Measurements from ENCODE around the gene CES1.
"Not testable (repeated sequence)": the region's sequence is repeated elsewhere in the genome, so short reads cannot be mapped to it uniquely, and the experiment has no call there.

Gene CES1

DNA sequence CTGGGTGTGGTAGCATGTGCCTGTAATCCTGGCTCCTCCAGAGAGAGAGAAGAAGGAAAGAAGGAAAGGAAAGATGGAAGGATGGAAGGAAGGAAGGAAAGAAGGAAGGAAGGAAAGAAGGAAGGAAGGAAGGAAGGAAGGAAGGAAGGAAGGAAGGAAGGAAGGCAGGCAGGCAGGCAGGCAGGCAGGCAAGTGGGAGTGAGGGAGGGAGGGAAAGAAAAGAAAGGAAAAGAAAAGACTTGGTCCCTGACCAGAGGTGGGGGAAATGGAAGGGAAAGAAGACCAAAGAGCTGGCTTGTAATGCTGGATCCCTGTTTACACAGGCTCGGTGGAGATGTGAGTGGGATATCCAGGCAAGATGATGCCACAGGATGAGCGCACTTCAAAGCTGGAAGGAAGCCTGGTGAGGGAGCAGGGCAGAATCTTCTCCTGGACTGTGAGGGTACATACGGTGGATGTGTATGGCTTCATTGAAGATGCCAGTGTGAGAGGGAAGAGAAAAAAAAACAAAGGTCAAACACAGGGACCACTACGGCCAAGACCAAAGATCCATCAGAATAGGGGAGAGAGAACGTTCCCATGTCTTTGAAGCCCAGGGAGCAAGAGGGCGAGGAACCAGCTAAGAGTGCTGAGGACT is 2.1 kb downstream of the CES1 start:
- DNase-seq: no peak

- DNase-seq: not testable (repeated sequence)
Measured at GRCh38 chr16:55829232-55829631, 3.7 kb downstream of the CES1 start.

DNA sequence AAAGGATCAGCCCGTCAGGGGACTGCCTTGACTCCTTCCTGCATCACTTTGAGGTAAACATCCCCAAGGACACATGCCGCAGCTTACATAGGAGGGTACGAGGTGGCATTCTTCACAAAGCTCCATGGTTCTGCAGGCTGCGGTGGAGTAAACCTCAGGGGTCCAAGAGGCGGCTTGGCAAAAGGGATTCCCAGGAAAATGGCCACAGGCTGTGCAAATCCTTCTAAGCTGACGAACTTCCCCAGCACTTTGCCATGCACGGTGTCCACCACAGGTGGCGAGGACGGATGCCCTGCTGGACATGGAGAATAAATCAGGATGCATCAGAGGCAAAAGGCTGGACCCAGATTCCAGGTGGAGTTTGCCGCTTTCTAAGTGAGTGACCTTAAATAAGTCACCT is 4.2 kb downstream of the CES1 start:
- DNase-seq: no peak

DNA sequence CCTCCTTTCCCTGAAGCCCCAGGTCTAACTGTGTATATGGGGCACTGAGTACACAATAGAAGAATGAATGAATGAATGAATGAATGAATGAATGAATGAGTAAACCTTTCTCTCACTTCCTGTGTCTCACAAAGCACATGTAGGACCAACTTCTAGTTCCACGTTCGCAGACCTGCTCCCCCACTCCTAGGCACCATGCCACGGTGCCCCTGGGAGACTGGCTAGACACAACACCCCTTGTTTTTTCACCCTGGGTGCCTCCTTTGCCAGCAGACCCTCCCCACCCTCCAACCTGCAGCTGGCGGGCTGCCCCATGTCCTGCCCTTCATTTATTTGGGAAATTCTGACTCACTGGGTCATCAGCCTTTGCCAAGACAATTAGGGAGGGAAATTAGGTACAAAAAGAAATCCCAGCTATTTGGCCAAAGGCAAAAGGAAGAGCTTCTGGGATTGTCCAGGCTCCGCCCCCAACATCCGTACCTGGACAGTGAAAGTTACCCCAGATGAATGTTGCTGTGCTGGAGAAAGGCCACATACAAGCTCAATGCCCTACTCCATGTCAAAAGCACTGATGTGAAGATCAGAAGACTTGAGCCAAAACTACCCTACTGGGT is 7.7 kb downstream of the CES1 start:
- no peak for DNase-seq

GRCh38 chr16:55824473-55825000 is 8.4 kb downstream of the CES1 start:
- DNase-seq: no peak

- DNase-seq: no peak
Measured at GRCh38 chr16:55822280-55822810, 10.6 kb downstream of the CES1 start.

DNA sequence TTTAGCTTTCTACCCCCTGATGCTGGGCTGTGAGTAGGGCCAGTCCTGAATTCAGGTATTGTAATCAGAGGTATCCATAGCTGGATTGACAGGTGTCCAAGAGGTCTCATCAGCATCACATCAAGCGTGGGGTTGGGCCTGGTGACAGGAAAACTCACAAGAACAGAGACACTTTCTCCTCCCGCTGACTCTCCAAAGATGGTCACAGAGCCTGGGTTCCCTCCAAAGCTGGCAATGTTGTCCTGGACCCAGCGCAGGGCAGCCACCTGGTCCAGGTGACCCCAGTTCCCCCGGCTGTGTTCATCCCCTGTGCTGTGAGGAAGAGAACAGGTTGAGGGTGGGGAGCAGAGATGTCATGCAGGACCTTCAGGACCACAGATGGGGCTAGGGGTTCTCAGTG is 11.7 kb downstream of the CES1 start:
- DNase-seq: no peak

GRCh38 chr16:55820615-55821014 is 12.3 kb downstream of the CES1 start:
- DNase-seq: no peak

- no peak for DNase-seq
Measured at GRCh38 chr16:55817236-55817912, 15.5 kb downstream of the CES1 start.

- DNase-seq: not testable (repeated sequence)
Measured at GRCh38 chr16:55816222-55816621, 16.7 kb downstream of the CES1 start.

DNA sequence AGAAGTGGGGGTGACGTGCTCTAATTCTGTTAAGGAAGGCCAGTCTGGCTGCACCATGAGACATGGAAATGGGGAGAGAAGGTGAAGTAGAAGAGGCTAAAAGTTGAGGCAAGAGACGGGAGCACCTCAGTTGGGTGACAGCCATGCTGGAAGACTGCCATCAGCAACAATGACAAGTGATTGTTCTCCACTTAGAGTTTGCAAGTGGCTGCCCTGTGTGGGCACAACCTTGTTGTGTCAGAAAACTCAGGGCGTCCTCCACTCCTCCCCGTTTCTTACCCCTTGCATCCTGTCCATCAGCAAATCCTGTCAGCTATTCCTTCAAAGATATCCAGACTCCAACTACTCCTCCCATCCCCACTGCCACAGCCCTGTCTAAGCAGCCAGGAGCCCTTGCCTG is 17.6 kb downstream of the CES1 start:
- no peak for DNase-seq

- not testable (repeated sequence) for DNase-seq
Measured at GRCh38 chr16:55814174-55814573, 18.7 kb downstream of the CES1 start.

- not testable (repeated sequence) for DNase-seq
Measured at GRCh38 chr16:55813730-55814129, 19.2 kb downstream of the CES1 start.

DNA sequence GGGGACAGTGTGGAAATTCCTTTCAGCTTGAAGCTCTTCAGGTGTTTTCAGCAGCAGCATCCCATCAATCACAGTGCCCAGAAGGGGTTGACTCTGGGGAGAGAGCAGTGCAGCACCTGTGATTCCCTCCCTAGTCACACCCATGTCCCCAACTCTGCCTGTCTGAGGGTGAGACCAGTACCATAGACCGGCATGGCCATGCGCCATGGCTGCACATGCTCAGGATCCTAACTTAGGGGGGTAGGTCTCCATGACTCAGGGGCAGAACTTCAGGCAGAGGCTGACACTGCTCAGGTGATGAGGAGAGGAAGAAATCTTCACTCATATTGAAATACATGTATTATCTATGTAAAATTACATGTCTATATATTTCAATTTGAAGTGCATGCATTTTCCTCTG is 19.9 kb downstream of the CES1 start:
- DNase-seq: no peak

DNA sequence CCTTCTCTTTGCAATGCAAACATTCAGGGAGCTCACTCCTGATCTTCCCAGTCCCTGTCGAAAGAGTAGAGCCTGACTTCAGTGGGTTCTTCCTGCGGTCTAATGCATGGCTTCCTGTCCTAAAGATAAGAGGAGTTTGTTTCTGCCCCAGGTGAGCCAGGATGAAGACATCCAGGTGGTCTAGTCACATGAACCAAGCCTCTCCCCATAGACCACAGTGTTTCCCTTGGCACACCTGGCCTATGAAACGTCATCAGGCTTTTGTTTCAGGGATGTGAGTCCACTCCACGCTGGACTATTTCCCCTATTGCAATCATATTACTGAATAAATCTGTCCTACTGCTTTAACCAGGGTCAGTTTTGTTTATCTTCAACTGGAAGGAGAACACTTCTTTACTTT is 21.1 kb downstream of the CES1 start:
- DNase-seq: no peak

- no peak for DNase-seq
Measured at GRCh38 chr16:55810451-55810961, 22.4 kb downstream of the CES1 start.

DNA sequence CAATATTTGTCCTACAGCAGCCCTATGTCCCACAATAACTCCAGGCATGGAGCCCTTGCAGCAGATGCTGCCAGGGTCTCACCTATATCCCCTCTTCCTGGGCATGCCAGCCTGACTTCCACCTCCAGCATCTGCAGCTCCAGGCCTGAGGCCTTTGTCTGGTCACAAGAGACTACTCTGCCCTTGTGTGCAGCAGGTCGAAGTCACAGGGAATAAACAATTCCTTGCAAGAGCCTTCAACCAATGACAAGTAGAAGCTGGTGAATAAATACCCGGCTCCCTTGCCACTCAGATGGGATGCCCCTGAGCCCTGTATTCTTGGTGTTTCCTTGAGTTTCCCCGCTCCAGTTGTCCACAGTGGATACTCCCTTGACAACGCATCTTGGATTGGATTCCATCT is 23.0 kb downstream of the CES1 start:
- DNase-seq: no peak

GRCh38 chr16:55809386-55809785 is 23.5 kb downstream of the CES1 start:
- DNase-seq: no peak

GRCh38 chr16:55808286-55808685 is 24.6 kb downstream of the CES1 start:
- DNase-seq: not testable (repeated sequence)

GRCh38 chr16:55805104-55805503 is 27.8 kb downstream of the CES1 start:
- not testable (repeated sequence) for DNase-seq

- not testable (repeated sequence) for DNase-seq
Measured at GRCh38 chr16:55803681-55804080, 29.2 kb downstream of the CES1 start.

DNA sequence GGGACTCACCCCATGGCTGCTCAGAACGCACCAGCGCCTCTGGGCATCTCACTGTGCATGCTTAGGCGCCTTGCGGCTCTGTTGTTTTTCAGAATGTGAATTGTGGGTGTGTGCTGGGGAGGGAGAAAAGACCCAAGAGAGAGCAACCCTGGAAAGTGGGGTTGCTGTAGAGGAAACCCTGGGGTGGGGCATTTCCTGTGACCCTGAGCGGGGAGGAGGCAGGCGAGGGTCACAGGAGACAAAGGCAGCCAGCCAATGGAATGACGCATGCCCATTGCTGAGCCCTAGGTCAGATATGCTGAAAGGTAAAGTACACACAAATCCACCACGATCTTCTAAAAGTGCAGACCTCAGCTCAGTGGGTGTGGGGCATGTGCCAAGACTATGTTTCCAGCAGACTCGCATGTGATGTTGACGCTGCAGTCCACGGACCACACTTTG is 39.9 kb downstream of the CES1 start:
- not testable (repeated sequence) for DNase-seq

DNA sequence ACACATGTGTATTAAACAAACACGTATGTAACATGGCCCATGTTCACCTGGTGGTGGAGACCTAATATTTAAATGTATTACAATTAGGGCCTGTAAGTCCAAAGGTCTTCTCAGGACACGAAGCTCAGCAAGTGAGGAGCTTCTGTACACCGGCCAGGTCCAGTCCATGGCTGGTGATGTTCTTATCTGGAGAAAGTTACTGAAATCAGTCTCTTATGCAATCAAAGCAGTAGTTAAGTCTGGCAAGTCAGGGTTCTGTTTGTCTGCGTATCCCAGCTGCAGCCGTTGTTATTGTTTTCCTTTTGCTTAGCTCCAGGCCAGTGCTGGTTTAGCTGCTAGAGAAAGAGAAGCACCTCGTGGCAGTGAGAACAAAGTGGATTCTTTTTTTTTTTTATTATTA is 41.4 kb downstream of the CES1 start:
- not testable (repeated sequence) for DNase-seq

DNA sequence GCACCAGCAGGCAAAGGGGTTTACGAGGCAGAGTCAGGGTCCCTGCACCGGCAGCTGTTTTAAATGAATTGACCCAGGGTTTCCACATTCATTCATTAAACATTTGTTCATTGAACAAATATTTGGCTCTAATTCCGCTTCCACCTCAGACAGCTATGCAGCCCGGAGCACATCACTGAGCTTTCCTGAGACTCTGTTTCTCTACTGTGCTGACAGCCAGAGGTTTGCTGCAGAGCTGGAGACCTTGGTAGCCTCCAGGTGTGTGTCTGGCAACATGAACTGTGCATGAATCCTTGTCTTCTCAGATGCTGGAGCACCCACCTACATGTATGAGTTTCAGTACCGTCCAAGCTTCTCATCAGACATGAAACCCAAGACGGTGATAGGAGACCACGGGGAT is 42.7 kb downstream of the CES1 start:
- not testable (repeated sequence) for DNase-seq

Measured in NCI-H2107 (cell line).